NCI-H1694 treated with DMSO at 0.1 percent for 48 hours (cell line): ENCODE data around the gene ALMS1.
"Not testable (repeated sequence)": the region's sequence is repeated elsewhere in the genome, so short reads cannot be mapped to it uniquely, and the experiment has no call there.

Experiments used
- DNase-seq: peaks from one replicate; lab custom pipeline; 2025; lab: John Stamatoyannopoulos, UW

The ALMS1 gene, protein sequence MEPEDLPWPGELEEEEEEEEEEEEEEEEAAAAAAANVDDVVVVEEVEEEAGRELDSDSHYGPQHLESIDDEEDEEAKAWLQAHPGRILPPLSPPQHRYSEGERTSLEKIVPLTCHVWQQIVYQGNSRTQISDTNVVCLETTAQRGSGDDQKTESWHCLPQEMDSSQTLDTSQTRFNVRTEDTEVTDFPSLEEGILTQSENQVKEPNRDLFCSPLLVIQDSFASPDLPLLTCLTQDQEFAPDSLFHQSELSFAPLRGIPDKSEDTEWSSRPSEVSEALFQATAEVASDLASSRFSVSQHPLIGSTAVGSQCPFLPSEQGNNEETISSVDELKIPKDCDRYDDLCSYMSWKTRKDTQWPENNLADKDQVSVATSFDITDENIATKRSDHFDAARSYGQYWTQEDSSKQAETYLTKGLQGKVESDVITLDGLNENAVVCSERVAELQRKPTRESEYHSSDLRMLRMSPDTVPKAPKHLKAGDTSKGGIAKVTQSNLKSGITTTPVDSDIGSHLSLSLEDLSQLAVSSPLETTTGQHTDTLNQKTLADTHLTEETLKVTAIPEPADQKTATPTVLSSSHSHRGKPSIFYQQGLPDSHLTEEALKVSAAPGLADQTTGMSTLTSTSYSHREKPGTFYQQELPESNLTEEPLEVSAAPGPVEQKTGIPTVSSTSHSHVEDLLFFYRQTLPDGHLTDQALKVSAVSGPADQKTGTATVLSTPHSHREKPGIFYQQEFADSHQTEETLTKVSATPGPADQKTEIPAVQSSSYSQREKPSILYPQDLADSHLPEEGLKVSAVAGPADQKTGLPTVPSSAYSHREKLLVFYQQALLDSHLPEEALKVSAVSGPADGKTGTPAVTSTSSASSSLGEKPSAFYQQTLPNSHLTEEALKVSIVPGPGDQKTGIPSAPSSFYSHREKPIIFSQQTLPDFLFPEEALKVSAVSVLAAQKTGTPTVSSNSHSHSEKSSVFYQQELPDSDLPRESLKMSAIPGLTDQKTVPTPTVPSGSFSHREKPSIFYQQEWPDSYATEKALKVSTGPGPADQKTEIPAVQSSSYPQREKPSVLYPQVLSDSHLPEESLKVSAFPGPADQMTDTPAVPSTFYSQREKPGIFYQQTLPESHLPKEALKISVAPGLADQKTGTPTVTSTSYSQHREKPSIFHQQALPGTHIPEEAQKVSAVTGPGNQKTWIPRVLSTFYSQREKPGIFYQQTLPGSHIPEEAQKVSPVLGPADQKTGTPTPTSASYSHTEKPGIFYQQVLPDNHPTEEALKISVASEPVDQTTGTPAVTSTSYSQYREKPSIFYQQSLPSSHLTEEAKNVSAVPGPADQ (N-terminal part only)

DNA sequence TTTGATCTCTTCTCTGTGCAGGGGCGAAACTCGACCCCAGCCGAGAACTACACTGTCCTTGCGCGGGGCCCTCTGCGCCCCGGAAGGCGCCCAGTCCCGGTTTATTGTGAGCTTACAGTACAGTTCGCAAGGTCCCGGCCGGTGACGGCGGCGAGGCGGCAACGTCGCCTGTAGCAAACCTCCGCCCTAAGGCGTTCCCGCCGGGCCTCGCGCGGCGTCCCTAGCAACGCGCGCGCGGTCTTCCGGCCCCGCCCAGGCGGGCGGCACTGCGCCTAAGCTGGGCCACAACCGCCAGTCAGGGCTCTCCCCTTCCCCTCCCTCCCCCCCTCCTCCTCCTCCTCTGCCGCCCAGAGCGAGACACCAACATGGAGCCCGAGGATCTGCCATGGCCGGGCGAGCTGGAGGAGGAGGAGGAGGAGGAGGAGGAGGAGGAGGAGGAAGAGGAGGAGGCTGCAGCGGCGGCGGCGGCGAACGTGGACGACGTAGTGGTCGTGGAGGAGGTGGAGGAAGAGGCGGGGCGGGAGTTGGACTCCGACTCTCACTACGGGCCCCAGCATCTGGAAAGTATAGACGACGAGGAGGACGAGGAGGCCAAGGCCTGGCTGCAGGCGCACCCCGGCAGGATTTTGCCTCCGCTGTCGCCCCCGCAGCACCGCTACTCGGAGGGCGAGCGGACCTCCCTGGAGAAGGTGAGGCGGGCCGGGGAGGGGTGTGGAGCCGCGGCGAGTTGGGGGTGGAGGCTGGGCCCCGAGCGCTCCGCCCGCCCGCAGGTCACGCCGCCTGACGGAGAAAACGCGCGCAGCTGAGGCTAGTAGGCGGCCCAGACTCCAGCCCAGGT lies at the start of gene ALMS1:
ALMS1 (plus strand) TSS at position 333 of the 838 bp plus-strand sequence; CDS start at position 366, 33 bp downstream.
- DNase-seq = peak; percentile 85

DNA sequence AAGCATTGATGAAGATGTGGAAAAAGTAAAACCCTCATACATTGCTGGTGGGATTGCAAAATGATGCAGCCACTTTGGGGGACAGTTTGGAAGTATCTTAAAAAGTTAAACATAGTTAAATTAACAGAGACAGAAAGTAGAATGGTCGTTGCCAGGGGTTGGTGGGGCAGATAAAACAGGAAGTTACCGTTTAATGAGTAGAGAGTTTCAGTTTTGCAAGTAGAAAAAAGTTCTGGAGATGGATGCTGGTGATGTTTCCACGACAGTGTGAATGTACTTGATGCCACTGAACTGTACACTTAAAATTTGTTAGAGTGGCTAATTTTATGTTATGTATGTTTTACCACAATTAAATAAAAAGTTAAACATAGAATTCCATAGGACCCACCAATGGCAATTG lies 47.8 kb upstream of the ALMS1 start:
- no peak for DNase-seq

DNA sequence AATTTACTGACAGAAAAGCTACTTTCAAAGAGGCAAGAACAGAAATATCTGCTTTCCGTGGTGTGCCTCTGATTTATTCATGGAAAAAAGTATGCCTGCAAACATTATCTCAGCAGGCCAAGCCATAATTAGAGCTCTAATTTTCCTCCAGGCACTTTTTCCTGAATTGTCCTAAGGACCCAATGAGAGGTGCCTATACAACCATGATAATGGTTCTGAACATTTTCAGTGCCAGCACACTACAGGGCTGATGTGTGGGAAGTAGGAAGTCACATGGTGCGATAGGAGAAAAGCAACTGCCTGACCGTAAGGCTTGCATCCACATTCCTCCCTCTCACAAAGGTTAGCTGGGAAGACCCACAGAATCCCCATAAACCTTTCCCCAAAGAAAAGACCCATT lies 46.4 kb upstream of the ALMS1 start:
- no peak for DNase-seq

DNA sequence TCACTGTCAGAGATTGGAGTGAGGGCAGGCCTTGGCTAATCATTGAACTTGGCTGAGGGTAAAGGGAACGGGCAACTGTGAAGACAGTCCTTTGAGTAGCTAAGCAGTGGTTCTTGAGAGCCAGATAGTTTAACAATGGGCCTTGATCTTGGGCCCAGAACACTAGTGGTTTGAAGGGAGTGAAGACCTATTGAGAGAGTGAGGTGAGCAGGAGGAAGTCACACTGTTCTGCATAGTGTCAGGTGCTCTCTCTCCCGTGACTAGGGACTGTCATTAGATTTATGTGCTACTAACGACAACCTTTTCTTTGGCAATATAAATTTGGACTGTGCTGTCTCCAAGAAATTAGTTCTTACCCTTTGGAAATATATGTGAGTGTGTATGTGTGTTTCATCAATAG lies 44.6 kb upstream of the ALMS1 start:
- no peak for DNase-seq

DNA sequence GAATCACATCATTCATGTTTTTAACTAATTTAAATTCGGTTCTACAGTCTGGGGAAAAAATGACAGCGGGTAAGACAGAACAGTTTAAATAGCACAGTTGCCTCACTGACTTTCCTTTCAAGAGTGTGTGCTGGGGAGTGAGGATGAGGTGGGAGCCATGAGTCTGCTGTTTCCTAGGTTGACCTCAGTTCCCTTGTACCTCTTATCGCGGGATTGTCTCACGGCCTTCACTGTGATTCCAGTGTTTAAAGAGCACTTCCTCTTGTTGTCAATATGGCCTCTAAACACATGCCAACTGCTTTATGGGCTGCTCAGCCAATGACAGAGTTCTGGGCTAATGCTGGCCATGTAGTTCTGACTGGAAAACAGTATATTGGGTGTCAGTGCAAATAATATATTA lies 41.6 kb upstream of the ALMS1 start:
- DNase-seq = no peak

DNA sequence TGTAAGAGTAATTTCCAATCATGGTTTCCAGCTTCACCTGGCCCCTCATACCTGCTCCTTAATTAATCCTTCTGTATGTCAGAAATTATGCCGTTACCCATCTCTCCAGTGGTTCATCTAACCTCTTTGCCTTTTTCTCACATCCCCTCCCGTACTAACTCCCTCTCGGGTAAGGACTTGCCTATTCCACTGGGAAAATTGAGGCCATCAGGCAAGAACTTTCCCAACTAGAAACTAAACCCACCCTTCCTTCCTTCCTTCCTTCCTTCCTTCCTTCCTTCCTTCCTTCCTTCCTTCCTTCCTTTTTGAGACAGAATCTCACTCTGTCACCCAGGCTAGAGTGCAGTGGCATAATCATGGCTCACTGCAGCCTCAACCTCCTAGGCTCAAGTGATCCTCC lies 40.9 kb upstream of the ALMS1 start:
- DNase-seq = not testable (repeated sequence)

DNA sequence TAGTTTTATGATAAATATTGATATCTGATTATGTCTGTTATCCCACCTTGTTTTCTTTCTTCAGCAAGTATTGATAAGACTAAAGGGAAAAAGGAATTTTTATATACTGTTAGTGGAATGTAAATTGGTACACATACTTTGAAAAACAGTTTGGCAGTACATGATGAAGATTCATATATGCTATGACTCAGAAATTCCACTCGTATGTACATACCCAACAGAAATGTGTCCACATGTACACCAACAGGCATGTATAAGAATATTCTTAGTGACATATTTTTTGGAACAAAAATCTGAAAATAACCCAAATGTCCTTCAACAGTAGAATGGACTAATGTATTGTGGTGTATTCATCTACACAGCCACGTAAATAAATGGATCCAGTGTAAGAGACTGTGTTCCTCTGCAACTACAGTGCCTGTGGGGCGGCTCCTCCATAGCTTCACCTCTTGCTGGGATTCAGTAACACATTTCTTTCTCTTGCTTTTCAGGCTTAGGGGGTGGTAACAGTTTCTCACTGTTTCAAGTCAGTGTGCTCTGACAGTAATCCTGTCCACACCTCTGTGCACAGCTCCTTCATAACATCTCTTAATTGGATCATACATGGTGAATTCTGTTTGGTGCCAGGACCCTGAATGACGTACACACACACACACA lies 35.5 kb upstream of the ALMS1 start:
- DNase-seq = no peak

DNA sequence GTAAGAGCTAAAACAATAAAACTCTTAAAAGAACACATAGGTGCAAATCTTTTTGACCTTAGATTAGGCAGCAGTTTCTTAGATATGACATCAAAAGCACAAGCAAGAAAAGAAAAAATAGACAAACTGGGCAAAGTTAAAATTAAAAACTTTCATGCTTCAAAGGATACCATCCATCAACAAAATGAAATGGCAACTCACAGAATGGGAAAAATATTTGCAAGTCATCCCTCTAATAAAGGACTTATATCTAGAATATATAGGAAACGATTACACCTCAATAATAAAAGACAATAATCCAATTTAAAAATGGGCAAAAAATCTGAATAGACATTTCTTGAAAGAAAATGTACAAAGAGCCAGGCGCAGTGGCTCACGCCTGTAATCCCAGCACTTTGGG lies 29.5 kb upstream of the ALMS1 start:
- no peak for DNase-seq

DNA sequence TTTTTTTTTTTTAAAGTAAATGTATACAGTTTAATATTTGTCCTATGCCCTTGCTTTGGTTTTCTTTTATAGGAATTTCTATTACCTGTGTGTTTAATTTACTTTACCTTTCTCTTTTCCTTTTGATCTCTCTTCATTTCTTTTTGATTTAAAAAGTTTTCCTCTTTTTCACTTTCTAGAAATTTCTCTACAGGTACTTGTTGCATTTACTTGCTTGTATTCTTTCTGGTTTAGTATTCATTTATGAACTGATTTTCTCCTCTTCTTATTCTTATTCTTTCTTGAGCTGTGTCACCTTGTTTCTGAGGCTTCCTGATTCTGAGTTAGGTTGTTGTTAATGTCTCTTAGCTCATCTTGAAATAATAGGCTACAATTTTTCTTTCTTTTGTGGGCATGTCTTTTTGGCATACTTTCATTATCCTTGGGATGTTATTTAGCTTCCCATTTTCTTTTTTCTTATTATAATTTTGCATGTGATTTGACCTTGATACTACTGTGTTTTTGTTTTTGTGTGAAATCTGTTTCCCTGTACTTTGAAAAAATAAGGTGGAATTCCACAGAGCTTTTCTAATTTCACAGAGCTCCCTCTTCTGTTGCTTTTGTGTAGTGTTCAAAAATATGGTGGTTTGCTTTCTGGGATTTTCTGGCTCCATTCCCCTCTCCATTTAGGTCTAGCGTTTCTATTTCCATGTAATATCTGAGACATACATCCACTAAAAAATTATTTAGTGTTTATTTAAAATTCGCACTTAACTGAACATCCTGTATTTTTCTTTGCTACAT lies 25.5 kb upstream of the ALMS1 start:
- DNase-seq = peak; percentile 36

DNA sequence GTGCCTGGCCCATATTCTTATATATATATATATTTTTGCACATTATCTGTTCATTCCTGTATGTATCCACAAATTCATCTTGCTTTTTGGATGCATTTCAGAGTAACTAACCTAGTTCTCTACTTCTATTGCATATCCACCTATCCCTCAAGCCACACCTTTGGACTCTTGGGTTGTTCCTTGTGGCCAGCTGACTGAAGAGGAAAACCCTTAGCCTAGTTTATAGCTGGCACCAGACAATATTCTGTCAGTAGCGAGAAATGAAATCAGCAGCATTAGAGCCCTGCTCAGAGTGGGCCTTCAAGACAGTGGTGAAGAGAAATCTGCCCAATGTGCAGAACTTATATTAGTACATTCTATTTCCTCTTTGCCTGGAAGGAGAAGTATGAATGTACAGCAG lies 19.6 kb upstream of the ALMS1 start:
- no peak for DNase-seq

DNA sequence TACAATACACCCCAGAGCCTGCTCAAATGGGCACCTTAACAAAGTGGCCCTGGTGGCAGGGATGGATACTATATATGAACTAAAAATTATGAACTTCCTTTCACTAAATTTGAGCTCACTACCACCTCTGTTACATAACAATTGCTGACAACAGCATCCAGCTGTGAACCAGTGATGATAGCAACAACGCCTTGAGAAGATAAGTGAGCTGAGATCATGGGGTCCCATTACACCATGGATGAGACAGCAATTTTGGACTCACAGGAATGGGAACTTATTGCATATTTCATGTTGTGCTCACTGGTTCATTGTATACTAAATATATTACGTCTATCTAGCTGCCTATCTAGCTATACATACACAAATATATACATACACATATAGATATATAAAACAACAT lies 16.9 kb upstream of the ALMS1 start:
- no peak for DNase-seq

DNA sequence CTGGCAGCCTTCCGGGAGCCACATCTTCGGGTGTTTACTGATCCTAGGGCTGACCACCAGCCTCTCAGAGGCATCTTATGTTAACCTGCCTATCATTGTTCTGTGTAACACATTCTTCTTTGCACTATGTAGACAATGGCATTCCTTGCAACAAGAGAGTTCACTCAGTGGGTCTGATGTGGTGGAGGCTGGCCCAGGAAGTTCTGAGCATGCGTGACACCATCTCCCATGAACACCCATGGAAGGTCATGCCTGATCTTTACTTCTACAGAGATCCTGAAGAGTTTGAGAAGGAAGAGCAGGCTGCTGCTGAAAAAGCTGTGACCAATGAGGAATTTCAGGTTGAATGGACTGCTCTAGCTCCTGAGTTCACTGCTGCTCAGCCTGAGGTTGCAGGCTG lies 15.3 kb upstream of the ALMS1 start:
- no peak for DNase-seq

DNA sequence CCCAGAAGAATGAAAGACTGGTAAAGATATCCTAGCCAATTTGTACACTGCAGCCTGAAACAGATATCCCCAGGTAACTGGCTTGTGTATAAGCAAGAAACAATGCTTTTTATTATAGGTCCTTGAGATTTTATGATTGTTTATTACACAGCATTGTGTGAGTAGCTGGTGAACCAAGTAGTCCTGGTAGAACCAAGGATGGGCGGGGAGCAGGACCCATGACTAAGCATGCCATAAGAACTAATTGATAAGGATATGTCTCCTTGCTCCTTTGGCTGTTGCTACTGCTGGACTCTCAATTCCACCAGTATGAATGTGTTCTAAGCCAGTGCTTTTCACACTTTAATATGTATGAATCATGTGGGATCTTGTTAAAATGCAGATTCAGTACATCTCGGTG lies 12.3 kb upstream of the ALMS1 start:
- no peak for DNase-seq

DNA sequence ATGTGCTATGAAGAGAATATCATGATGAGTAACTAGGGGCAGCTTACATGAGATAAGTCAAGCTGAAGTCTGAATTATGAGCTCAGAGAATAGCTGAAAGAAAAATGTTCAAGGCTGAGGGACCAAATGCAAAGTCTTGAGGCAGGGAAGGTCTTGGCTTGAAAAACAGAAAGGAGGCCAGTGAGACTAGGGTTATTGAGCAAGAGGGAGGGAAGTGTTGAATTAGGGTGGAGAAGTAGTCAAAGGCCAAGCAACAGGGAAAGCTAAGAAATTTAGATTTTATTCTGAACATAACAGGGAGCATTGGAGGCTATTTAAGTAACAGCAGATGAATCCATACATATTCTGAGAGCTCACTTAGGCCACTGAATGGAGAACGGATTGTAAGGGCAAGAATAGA lies 11.4 kb upstream of the ALMS1 start:
- DNase-seq = no peak

DNA sequence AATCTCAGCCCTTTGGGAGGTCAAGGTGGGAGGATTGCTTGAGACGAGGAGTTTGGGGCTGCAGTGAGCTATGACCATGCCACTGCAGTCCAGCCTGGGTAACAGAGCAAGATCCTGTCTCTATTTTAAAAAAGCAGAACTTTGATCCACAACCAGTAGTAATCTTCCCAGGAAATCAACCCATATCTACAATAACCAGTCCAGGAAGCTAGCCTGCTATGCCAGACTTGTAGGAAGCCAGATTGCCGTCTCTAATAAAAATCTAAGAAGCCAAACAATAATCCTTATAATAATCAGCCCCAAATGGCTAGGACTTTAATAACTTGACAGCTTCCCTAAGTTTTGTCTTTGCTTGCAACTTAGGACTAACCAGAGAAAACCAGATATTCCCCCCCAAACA lies 9.0 kb upstream of the ALMS1 start:
- DNase-seq = no peak

DNA sequence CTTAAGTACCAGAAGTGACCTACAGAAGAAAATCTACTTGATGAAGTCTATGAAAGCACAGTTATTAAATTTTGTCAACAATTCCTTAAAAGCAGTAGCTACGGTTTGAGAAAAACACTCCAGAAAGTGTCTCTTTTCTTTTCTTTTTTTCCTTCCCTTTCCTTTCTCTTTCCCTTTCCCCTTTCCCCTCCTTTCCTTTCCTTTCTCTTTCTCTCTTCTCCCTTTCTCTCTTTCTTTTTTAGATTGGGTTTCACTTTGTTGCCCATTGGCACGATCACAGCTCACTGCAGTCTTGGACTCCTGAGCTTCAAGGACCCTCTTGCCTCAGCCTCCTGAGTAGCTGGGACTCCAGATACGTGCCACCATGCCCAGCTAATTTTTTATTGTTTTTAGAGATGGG lies 2.6 kb upstream of the ALMS1 start:
- no peak for DNase-seq

DNA sequence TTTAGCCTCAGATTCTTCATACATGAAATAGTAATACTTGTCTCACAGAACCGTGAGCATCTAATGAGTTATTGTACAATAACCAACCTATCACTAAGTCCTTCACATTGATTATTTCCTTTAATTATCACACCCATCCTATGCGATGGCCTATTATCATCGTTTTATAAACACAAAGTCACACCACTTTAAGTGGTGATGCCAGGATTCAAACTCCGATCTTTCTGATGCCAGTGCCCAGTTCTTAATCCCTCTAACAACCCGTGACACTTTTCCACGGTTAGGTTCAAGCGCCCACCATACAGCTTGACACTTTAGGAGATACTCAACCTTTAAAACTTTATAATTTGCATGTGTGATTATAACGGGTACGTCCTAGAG lies 523 bp upstream of the ALMS1 start:
- DNase-seq = no peak

DNA sequence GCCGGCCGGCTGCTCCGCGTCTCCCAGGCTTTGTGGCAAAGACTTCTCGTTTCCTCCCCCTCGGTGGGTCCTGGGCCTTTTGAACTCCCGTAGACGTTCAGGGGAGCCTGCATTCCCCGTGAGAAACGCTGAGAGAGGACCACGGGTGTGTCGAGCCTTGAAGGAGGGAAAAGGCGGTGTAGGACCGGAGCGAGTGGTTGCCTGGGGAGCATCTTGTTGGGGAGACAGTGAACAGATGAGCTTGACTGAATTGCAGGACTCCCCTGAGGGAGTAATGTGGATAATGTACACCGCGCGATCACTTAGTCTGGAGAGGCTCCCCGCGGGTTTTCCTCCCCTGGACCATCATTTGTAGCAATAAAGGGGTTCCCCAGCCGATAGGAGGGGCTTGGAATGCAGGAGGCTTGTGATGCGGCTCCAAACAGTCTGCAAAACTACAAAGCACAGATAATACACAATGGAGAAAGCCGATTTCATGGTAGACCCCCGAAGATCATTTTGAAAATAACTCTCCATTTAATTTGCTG lies 769 bp downstream of the ALMS1 start:
- DNase-seq = peak; percentile 43

DNA sequence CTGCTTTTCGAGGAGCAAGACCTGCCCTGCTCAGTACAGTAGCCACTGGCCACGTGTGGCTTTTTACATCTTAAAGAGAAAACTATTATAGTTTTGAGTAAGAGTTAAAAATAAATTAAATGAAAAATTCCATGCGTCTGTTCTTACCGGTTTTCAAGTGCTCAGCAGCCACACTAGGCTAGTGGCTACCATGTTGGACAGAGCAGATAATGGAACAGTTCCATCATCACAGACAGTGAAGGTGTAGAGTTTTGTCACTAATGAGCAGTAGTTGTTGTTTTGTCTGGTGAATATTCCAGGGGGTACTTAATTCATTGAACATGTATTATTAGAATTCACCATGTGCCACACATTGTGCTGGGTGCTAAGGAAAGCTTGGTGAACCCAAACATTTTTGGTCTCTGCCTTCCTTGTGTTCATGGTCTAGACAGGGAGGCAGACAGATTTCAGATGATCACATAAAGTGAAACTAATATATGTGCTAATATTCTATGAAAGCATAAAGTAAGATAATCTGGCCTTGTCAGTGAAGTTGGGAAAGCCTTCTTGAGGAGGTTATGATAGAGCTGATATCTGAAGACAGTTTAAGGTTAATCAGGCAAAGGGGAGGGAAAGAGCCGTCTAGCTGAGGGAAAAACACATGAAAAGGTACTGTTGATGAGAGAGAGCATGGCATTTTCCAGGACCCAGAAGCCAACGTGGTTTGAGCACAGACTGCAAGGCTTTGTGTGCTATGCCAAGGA lies 1.4 kb downstream of the ALMS1 start:
- DNase-seq = no peak
